Coronary artery (tissue), 2 donors: ENCODE measurements around the gene DPYD.

ENCODE experiments used
- DNase-seq: peaks from one replicate; pipeline ENCODE4 v3.0.0-alpha.2; 2017; ENCODE audit warnings: low spot score
- H3K27ac ChIP-seq, 2 donors: fragments of 200-600 bp; sonication (generic); one replicate each; pipeline ENCODE4 v1.5.1; 2016 to 2019
- H3K4me3 ChIP-seq: fragments of 200-600 bp; sonication (generic); 2 replicates; pipeline ENCODE4 v1.5.1; 2016; ENCODE audit warnings: mild to moderate bottlenecking, moderate library complexity
- CTCF ChIP-seq: fragments of 200-600 bp; sonication (generic); IDR thresholded peaks from one replicate; pipeline ENCODE4 v1.5.1; 2019; ENCODE audit warnings: antibody characterized with exemption

DPYD gene

GRCh38 chr1:97901017-97901658, 19.7 kb downstream of the DPYD start:
- Histone ChIP-seq H3K27ac (no peak overlapping the region), H3K4me3 (peak overlapping the region; percentile 34)
- no peak for DNase-seq
- no peak for TF ChIP-seq CTCF

GRCh38 chr1:97898948-97899347, 21.9 kb downstream of the DPYD start:
- TF ChIP-seq CTCF: no peak
- no peak for DNase-seq
- H3K4me3 ChIP-seq: no peak overlapping the region
- H3K27ac ChIP-seq: no peak overlapping the region

- no peak for TF ChIP-seq CTCF
- no peak for DNase-seq
- Histone ChIP-seq H3K4me3 (no peak overlapping the region), H3K27ac (no peak overlapping the region)
Observed at GRCh38 chr1:97895278-97895677, 25.6 kb downstream of the DPYD start.

- no peak overlapping the region for H3K4me3 ChIP-seq
- DNase-seq: no peak
- no peak overlapping the region for H3K27ac ChIP-seq
- TF ChIP-seq CTCF: no peak
Observed at GRCh38 chr1:97893844-97894243, 27.0 kb downstream of the DPYD start.

GRCh38 chr1:97886199-97886598, 34.6 kb downstream of the DPYD start:
- DNase-seq: no peak
- H3K27ac ChIP-seq: no peak overlapping the region
- TF ChIP-seq CTCF: no peak
- no peak overlapping the region for H3K4me3 ChIP-seq

- Histone ChIP-seq H3K4me3 (no peak overlapping the region), H3K27ac (no peak overlapping the region)
- TF ChIP-seq CTCF: no peak
- no peak for DNase-seq
Observed at GRCh38 chr1:97883823-97884222, 37.0 kb downstream of the DPYD start.

- no peak for TF ChIP-seq CTCF
- no peak overlapping the region for H3K4me3 ChIP-seq
- no peak for DNase-seq
- no peak overlapping the region for H3K27ac ChIP-seq
Observed at GRCh38 chr1:97877307-97877706, 43.5 kb downstream of the DPYD start.
